Measurements from ENCODE around the gene USF1. TPM values are rescaled to one million over a fixed set of nuclear protein-coding genes. Genes with fewer than 3 reads are reported as not detected.

Gene USF1
- total RNA-seq, 1 experiment from 2014 or later = 59.2 TPM

GRCh38 chr1:161091796-161092507 lies 46.2 kb upstream of the USF1 start:
- no peak overlapping the region for H3K4ac ChIP-seq (ENCODE audit: low read depth, low read length)
- no peak overlapping the region for H3K56ac ChIP-seq (ENCODE audit: insufficient read length, low read depth, low read length)
- Mint-ChIP-seq H3K27ac (no peak overlapping the region), H3K4me1 (peaks cover 6 to 7% of the 10 kb centered on the region in 2 experiments), H3K9me3 (no peaks in the 10 kb centered on the region), H3K4me3 (no peak overlapping the region), H3K36me3 (ENCODE audit: insufficient read depth in 1 of 3, low read depth in 3 of 3) (no peaks in the 10 kb centered on the region), H3K27me3 (ENCODE audit: low read depth) (peaks cover 11% of the 10 kb centered on the region)
- H3K4me2 ChIP-seq (ENCODE audit: insufficient read depth, insufficient read length, low read length) = no peak overlapping the region
- H3K18ac ChIP-seq (ENCODE audit: insufficient read length, low read depth, low read length) = no peak overlapping the region
- DNase-seq = no peak
- no peak overlapping the region for H2BK12ac ChIP-seq (ENCODE audit: insufficient read length, low read depth, low read length)
- H2BK15ac ChIP-seq (ENCODE audit: low read depth, low read length) = no peak overlapping the region
- no peak for TF ChIP-seq CTCF (conservative IDR thresholded peaks at IDR 0.05)
- no peaks in the 10 kb centered on the region for H3K23me2 ChIP-seq (ENCODE audit: insufficient read length, low read depth, low read length, poor library complexity, severe bottlenecking)
- WGBS (ENCODE audit: extremely low coverage, insufficient read length, low lambda C conversion rate) = no CpG with 5 or more reads among the region's 7 CpGs
- no peak overlapping the region for H2AK5ac ChIP-seq (ENCODE audit: insufficient read length, low read length)
- no peaks in the 10 kb centered on the region; the same call in 1 of the 2 replicates for H3K27me3 ChIP-seq (ENCODE audit: insufficient read depth, low read length)
- H3K79me1 ChIP-seq (ENCODE audit: insufficient read depth, low read depth, low read length, poor library complexity, severe bottlenecking) = no peaks in the 10 kb centered on the region
- H3K27ac ChIP-seq (ENCODE audit: insufficient read length, low read depth, low read length) = no peak overlapping the region
- H4K91ac ChIP-seq (ENCODE audit: insufficient read length, low read depth, low read length) = no peak overlapping the region
- H2BK20ac ChIP-seq (ENCODE audit: low read depth, low read length, poor library complexity, severe bottlenecking) = no peak overlapping the region
- no peak overlapping the region for H3K14ac ChIP-seq (ENCODE audit: insufficient read depth, low read length)
- H3K4me1 ChIP-seq (ENCODE audit: insufficient read depth, low read length) = no peaks in the 10 kb centered on the region
- no peak overlapping the region for H2BK5ac ChIP-seq (ENCODE audit: insufficient read length, low read length)
- no peak overlapping the region for H4K8ac ChIP-seq (replicated peaks; ENCODE audit: insufficient read length, low read depth, low read length)
- H3T11ph ChIP-seq (ENCODE audit: low read length) = no peak overlapping the region
- H2AFZ ChIP-seq (ENCODE audit: low read length) = no peak overlapping the region
- no peak overlapping the region for H4K5ac ChIP-seq (ENCODE audit: insufficient read length, low read depth, low read length)
- H3K23ac ChIP-seq (ENCODE audit: insufficient read length, low read depth, low read length) = no peak overlapping the region
- H4K20me1 ChIP-seq (ENCODE audit: control insufficient read depth, insufficient read depth, insufficient read length) = no peaks in the 10 kb centered on the region
- no peak overlapping the region for H3K9ac ChIP-seq (ENCODE audit: extremely low read depth, insufficient read length, low read length)
- H2BK120ac ChIP-seq (ENCODE audit: low read depth, low read length, poor library complexity, severe bottlenecking) = no peak overlapping the region
- no peaks in the 10 kb centered on the region for H3K79me2 ChIP-seq (ENCODE audit: insufficient read depth, low read length)
- no peaks in the 10 kb centered on the region for H3K9me3 ChIP-seq (ENCODE audit: control insufficient read depth, low read depth, low read length)
